ENCODE results near the gene PAXIP1. TPM values are rescaled to one million over a fixed set of nuclear protein-coding genes. Genes with fewer than 3 reads are reported as not detected.

Gene PAXIP1
- total RNA-seq, 1 experiment from 2014 or later, result 32.6 TPM

DNA sequence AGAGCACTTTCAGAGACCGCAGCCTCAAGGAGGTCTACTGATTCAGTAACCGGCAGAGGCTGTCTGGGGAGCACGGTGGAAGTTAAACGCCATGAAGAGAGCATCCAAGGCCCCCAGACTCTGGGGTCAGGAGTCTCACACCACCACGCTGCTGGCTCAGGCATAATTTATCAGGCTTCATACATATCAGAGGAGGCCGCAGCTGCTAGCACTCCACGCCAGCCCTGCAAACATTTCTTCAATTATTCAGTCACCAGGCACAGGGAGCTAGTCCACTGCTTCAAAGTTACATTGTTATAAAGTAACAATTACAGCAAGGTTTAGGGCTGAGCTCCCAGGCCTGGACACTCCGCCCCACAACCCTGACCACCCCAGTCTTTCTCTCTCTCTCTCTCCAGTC is 97.8 kb downstream of the PAXIP1 start:
- Histone ChIP-seq H3K14ac (ENCODE audit: insufficient read depth, low read length) (no peak overlapping the region), H3K18ac (ENCODE audit: insufficient read length, low read depth, low read length) (no peak overlapping the region), H4K20me1 (ENCODE audit: control insufficient read depth, insufficient read depth, insufficient read length) (no peaks in the 10 kb centered on the region), H4K5ac (ENCODE audit: insufficient read length, low read depth, low read length) (no peak overlapping the region), H2BK20ac (ENCODE audit: low read depth, low read length, poor library complexity, severe bottlenecking) (no peak overlapping the region), H4K8ac (replicated peaks; ENCODE audit: insufficient read length, low read depth, low read length) (no peak overlapping the region), H2BK5ac (ENCODE audit: insufficient read length, low read length) (no peak overlapping the region), H3K27ac (ENCODE audit: insufficient read length, low read depth, low read length) (no peak overlapping the region), H2AFZ (ENCODE audit: low read length) (no peak overlapping the region), H2BK12ac (ENCODE audit: insufficient read length, low read depth, low read length) (no peak overlapping the region), H3K23ac (ENCODE audit: insufficient read length, low read depth, low read length) (no peak overlapping the region), H3T11ph (ENCODE audit: low read length) (no peak overlapping the region), H3K79me2 (ENCODE audit: insufficient read depth, low read length) (no peaks in the 10 kb centered on the region), H4K91ac (ENCODE audit: insufficient read length, low read depth, low read length) (no peak overlapping the region), H2BK15ac (ENCODE audit: low read depth, low read length) (no peak overlapping the region), H3K4ac (ENCODE audit: low read depth, low read length) (no peak overlapping the region), H3K9me3 (ENCODE audit: control insufficient read depth, low read depth, low read length) (no peaks in the 10 kb centered on the region), H2AK5ac (ENCODE audit: insufficient read length, low read length) (no peak overlapping the region), H3K9ac (ENCODE audit: extremely low read depth, insufficient read length, low read length) (no peak overlapping the region), H3K27me3 (ENCODE audit: insufficient read depth, low read length) (no peaks in the 10 kb centered on the region), H3K56ac (ENCODE audit: insufficient read length, low read depth, low read length) (no peak overlapping the region), H3K4me2 (ENCODE audit: insufficient read depth, insufficient read length, low read length) (no peak overlapping the region), H2BK120ac (ENCODE audit: low read depth, low read length, poor library complexity, severe bottlenecking) (no peak overlapping the region), H3K79me1 (ENCODE audit: insufficient read depth, low read depth, low read length, poor library complexity, severe bottlenecking) (no peaks in the 10 kb centered on the region), H3K4me1 (ENCODE audit: insufficient read depth, low read length) (no peaks in the 10 kb centered on the region), H3K23me2 (ENCODE audit: insufficient read length, low read depth, low read length, poor library complexity, severe bottlenecking) (no peaks in the 10 kb centered on the region)
- H3K27me3 Mint-ChIP-seq (ENCODE audit: low read depth), result peaks cover 12% of the 10 kb centered on the region
- H3K4me3 Mint-ChIP-seq, result no peak overlapping the region
- DNase-seq, result no peak
- peaks cover 21 to 30% of the 10 kb centered on the region in 2 experiments for H3K9me3 Mint-ChIP-seq
- no peak overlapping the region; a peak in 1 of 7 replicates for H3K27ac Mint-ChIP-seq
- peaks cover 5 to 6% of the 10 kb centered on the region in 2 experiments; a peak in 3 of 4 replicates for H3K4me1 Mint-ChIP-seq
- H3K36me3 Mint-ChIP-seq (ENCODE audit: insufficient read depth in 1 of 3, low read depth in 3 of 3), result peaks cover 0 to 13% (median 0%) of the 10 kb centered on the region in 3 experiments; a peak in 2 of 7 replicates
- no peak for TF ChIP-seq CTCF (conservative IDR thresholded peaks at IDR 0.05)
- no CpG with 5 or more reads among the region's 8 CpGs for WGBS (ENCODE audit: extremely low coverage, insufficient read length, low lambda C conversion rate)
